NCI-H2196 treated with DMSO at 0.1 percent for 48 hours (cell line): ENCODE data around the gene EGFL6.

Experiments
- DNase-seq: peaks from one replicate; lab custom pipeline; 2025; ENCODE audit not compliant: unreplicated experiment; lab: John Stamatoyannopoulos, UW

EGFL6 gene, protein sequence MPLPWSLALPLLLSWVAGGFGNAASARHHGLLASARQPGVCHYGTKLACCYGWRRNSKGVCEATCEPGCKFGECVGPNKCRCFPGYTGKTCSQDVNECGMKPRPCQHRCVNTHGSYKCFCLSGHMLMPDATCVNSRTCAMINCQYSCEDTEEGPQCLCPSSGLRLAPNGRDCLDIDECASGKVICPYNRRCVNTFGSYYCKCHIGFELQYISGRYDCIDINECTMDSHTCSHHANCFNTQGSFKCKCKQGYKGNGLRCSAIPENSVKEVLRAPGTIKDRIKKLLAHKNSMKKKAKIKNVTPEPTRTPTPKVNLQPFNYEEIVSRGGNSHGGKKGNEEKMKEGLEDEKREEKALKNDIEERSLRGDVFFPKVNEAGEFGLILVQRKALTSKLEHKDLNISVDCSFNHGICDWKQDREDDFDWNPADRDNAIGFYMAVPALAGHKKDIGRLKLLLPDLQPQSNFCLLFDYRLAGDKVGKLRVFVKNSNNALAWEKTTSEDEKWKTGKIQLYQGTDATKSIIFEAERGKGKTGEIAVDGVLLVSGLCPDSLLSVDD

GRCh38 chrX:13569479-13570260 lies at the start of gene EGFL6:
Gene EGFL6, plus strand, starts transcription at chrX:13569601. Its CDS starts 261 bp downstream, at chrX:13569862.
- no peak for DNase-seq

DNA sequence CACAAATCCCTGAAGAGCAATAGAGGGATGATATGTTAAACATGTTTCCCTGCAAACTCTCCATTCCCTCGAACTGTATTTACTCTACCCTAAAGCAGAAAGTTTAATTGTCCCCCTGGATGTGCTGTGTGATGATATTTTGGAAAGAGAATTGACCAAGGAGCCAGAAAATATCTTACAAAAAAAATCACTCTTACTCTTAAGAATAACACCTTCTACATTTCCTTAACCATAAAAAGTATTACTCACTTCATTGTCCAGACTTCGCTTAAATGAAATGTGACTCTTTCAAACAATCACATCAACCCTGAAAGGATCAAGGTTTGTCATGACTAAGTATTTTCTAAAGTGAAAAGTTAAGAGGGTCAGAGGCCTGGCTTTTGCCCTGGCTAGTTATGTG lies 49.0 kb upstream of the EGFL6 start:
- DNase-seq: no peak

GRCh38 chrX:13520936-13521335 lies 48.5 kb upstream of the EGFL6 start:
- no peak for DNase-seq

- DNase-seq: no peak
Observed at GRCh38 chrX:13522811-13523210, 46.6 kb upstream of the EGFL6 start.

- DNase-seq: no peak
Observed at GRCh38 chrX:13533726-13534125, 35.7 kb upstream of the EGFL6 start.

DNA sequence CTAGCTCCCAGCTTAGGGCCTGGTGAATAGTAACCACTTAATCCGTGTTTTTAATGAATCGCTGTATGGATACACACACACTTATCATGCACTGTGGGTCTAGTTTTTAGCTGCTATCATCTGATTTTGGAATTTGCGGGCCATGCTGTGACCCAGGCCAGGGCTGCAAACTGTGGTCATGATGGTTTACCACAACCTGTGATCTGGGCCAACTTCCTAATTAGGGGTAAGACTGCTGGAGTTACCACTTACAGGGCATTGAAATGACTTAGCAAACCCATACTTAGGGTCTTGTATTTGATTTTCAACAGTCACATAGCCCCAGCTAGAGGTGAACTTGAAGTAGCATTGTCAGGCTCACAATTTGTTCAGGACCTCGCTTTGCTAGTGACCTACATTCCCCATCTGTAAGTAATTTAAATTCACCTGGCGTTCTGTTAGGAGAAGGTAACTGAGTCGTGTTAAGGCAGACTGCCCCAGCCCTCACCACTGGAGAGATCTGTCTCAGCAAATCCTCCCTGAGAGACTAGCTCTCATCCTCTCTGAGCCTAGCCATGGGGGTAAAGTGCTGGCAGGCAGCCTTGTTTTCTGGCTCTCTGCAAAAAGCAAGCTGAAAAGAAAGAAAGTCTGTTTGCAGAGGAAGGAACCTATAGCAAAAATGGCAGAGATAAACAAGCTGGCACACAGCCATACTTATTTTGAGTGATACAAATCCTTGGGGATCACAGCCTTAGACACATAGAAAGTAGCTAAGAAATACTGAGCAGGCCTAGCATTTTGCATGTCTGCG lies 33.8 kb upstream of the EGFL6 start:
- no peak for DNase-seq

DNA sequence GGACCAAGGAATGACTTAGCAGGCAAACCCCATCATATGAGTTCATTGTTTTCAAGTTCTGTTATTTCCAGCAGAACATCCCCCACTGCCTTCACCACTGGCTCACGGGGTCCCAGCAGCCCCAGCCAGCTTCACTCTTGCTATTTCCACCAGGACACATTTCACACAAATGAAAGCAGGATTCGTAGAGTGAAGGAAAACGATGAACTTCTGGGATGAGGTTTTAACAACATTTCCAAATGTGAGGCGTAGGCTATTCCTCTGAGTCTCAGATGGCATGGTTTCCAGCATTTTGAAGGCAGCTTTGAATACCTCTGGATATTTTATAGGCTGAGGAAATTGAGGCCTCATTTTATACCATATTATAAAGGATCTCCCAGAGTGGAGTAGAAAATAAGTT lies 32.9 kb upstream of the EGFL6 start:
- no peak for DNase-seq

- DNase-seq: no peak
Observed at GRCh38 chrX:13538414-13538813, 31.0 kb upstream of the EGFL6 start.

DNA sequence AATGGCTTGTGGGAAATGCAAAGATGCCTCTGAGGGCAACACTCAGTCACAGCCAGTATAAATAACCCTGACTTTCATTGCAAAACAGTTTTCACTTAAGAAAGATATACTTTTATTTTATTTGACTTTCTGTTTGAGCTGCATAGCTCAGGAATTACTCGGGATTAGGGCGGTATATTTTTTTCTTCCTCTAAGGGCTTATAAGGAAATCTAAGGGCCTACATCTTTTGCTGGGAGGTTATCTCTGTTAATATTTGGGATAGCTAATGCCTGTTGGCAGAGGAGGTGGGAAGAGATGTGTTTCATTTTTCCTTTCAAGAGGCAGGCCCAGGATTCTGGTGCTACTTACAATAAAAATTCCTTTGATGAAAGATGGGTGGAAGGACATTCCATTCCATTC lies 28.8 kb upstream of the EGFL6 start:
- no peak for DNase-seq

DNA sequence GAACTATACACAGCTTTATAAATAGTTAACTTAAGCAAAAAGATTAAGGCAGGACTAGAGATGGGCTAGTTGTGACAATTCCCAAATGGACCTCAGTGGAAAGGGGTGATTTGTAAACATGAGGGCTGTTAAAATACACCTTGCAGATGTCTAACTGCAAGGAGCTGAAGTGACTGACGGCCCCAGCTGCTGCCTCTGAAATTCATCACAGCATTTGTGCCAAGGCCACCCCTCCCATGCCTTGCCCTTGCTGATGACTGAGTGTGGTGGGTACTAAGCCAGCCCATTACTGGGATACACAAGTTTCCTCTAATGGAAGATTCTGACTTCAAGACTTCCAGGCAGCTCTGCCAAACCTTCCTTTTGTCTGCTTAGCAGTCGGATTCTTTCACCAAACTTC lies 23.7 kb upstream of the EGFL6 start:
- no peak for DNase-seq

DNA sequence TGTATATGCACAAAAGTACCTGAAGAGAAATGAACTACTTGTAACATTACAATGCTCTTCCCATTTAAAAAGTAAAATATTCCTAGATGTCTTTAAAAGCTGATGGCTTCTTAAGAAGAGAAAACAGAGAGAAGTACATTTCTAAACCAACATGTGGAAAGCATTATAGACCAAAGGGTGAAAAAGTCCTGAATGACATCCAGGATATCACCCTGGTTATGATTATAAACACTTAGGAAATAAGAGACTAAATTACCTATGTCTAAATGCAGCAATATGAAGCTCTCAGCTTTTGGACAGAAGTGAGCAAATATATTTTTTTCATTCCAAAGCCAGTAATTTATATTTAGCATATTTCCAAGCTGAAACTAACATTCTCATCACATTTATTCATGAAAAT lies 21.7 kb upstream of the EGFL6 start:
- DNase-seq: no peak

DNA sequence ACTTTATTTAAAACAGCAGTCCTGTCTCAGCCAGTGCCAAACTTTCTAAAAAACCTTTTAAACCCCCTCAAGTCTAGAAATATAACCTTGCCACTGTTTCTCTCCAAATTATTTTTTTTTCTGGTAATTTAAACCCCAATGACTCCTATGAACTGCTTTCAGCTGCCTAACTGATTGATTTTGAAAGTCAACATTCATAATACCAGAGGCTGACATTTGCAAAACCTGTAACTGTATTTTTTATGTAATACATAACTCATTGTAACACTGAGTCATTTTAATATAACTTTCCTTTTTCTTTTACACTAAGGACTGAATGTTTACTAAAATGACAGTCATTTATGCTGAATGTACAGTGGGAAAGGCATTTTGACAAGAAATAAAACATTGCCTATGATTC lies 19.1 kb upstream of the EGFL6 start:
- DNase-seq: no peak

DNA sequence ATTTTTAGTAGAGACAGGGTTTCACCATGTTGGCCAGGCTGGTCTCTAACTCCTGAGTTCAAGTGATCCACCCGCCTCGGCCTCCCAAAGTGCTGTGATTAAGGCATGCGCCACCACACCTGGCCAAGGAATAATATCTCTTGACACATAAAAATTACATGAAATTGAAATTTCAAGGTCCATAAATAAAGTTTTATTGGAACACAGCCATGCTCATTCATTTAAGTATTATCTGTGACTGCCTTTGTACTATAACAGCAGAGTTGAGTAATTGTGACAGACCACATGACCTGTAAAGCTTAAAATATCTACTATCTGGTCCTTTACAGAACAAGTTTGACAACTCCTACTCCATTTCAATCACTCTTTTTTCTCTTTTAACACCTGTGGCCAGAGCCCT lies 17.8 kb upstream of the EGFL6 start:
- DNase-seq: no peak

- no peak for DNase-seq
Observed at GRCh38 chrX:13552892-13553291, 16.5 kb upstream of the EGFL6 start.

- DNase-seq: no peak
Observed at GRCh38 chrX:13565511-13565910, 3.9 kb upstream of the EGFL6 start.

- no peak for DNase-seq
Observed at GRCh38 chrX:13570261-13570605, 832 bp downstream of the EGFL6 start.

DNA sequence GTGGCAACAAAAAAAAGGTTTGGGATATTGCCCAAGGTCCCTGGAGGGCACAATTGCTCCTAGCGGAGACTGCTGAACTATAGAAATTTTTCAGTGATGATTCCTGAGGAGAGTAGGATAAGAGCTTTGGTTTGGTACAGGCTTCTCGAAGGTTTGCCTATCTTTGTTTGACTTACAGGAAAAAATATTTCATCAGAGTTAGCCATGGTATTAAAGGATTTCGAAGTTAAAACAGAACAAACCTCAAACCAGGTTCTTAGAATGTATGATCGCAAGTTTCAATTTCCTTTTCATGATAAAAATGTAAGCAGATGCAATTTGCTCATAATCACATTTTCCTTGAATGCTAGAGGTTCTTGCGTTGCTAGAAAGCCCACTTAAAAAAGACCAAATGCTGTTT lies 1.7 kb downstream of the EGFL6 start:
- DNase-seq: no peak

DNA sequence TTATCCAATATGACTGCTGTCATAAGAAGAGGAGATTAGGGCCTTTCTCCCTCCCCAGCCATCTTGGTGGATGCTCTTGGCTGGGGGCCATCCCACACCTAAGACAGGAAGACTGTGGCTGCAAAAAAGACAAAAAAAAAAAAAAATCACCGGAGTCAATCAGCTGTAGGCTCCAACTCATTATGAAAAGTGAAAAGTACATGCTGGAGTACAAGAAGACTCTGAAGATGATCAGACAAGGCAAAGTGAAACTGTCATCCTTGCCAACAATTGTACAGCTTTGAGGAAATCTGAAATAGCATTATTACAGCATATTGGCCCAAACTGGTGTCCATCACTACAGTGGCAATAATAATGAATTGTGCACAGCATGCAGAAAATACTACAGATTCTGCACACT lies 5.2 kb downstream of the EGFL6 start:
- no peak for DNase-seq

DNA sequence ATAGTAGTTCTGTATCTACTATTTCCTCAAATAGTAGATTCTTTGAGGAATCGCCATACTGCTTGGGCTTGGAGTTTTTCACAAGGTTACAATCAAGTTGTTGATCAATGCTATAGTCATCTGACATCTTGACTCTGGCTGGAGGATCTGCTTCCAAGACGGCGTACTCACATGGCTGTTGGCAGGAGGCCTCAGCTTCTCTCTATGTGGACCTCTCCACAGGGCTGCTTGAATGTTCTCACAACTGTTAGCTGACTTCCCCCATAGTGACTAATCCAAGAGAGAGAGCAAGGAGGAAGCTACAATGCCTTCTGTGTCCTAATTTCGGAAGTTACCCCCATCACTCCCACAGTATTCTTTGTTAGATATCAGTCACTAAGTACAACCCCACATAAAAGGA lies 10.3 kb downstream of the EGFL6 start:
- DNase-seq: no peak

DNA sequence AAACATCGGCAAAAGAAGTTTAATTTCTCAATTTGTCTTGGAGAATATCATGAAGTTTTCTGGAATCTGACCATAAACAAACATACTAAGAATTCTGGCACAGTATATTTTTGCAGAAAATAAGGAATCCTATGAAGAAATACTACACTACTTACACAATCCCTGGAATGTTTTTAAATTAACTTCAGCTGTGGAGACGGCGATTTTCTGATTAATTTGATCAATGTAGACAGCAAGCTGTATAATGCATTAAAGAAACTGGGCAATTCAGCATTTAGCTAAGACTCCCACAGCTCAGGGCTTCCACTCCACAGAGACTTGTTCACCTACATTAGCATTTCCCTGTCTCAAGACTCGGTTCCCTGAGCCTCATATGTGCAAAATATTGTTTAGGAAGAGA lies 12.2 kb downstream of the EGFL6 start:
- DNase-seq: no peak

GRCh38 chrX:13587786-13588477 lies 18.5 kb downstream of the EGFL6 start:
- DNase-seq: no peak
